Eye (tissue), 1 donor: ENCODE measurements around the gene PTPRN2.

ENCODE experiments used
- DNase-seq: peaks from one replicate; pipeline ENCODE4 v3.0.0-alpha.2; 2015

Gene PTPRN2

GRCh38 chr7:158101821-158102450 lies 485.7 kb downstream of the PTPRN2 start:
- no peak for DNase-seq

DNA sequence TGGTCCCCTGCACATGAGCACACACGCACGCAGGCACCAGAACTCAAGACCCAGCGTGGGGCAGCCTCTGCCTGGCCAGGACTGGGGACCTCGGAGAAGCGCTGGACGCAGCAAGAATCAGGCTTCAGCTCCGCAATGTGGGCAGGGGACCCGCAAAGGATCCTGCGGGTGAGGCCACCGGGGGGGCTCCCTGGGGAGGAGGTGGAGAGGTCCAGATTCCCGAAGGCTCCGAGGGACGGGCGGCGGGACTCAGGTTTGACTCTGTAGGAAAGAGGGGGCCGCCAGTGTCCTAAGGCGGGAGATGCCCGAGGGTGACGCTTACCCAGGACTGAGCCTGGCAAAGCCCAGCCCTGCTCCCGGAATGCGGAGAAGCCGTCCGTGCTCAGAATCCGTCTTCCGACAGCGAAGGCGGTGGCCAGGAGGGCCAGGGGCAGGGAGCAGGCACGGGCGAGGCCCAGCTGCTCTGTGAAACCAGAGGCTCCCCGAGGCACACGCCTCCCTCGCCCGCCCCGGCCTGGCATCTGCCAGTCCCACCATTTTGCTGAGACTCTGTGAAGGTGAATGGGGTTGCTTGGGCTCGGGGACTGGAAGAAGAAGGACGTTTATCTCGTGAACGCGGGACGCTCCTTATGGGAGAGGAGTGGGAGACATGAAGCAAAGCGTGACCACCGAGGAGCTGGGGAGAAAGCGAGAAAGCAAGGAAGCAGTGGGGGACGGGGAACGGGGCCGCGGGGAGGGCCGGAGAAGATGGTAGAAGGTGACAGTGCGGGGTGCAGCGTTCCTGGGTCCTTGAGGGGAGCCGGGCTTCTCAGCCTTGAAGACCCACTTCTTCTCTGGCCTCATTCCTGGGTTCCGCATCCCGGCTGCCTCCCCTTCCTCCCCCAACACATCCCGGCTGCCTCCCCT lies 489.2 kb downstream of the PTPRN2 start:
- DNase-seq: no peak

GRCh38 chr7:158097453-158098124 lies 490.0 kb downstream of the PTPRN2 start:
- peak; percentile 60 for DNase-seq

- no peak for DNase-seq
Observed at GRCh38 chr7:158097106-158097452, 490.5 kb downstream of the PTPRN2 start.

- DNase-seq: no peak
Observed at GRCh38 chr7:158096582-158096981, 491.0 kb downstream of the PTPRN2 start.

DNA sequence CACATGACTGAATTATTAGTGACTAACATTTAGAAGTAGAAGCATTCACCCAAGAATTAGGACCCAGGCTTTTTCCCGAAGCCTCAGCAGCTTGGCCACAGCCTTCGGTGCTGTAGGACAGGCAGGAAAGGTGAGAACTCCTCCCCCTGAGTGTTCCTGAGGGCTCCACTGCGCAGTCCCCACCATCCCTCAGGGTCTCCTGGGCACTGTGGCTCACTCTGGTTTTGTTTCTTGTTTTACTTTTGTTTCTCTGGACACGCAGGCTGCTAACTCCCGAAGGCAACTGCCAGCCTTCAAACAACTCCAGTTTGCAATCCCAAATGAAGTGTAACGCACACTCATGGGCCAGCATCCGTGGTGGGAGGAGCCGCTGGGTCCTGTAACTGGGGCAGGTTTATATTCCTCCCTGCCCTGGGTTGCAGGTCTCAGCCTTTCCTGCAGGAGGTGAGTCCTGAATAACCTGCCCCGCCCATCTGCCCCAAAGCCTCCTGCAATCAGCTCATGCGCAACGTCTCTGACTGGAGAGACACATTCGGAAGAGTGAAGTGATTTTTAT lies 492.9 kb downstream of the PTPRN2 start:
- no peak for DNase-seq

DNA sequence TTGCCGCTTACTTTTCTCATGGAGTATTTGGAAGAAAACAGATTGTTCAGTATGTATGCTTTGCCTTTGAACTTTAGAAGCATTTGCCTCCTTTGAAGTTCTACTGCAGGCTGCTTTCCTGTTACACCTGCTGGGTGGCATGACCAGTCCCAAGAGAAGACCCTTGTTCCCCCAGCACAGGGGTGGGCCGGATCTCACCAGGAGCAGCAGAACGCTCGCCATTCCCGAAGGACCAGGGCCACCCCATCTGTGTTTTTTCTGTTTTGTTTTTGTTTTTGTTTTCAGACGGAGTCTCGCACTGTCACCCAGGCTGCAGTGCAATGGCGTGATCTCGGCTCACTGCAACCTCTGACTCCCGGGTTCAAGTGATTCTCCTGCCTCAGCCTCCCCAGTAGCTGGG lies 493.6 kb downstream of the PTPRN2 start:
- no peak for DNase-seq

DNA sequence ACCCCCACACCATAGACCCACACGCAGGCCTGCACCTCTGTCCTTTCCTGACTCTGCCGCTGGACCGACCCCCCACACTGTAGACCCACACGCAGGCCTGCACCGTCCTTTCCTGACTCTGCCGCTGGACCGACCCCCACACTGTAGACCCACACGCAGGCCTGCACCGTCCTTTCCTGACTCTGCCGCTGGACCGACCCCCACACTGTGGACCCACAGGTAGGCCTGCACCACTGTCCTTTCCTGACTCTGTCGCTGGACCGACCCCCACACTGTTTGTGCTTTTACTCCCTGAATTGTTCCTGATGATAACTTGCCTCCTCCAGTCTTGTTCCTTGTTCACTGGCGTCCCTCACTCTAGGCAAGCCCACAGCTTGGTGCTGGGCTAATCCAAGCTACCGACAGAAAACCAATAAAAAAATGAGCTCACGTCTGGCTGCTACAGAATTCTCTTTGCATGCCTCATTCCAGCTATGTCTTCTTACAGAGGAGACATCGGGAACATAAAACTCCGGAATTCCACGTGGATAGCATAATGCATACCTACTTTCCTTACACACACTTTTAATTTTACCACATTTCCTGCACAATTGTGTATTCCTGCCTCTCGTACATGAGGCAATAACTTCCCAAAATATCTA lies 494.3 kb downstream of the PTPRN2 start:
- no peak for DNase-seq

- DNase-seq: no peak
Observed at GRCh38 chr7:158087196-158087595, 500.4 kb downstream of the PTPRN2 start.

DNA sequence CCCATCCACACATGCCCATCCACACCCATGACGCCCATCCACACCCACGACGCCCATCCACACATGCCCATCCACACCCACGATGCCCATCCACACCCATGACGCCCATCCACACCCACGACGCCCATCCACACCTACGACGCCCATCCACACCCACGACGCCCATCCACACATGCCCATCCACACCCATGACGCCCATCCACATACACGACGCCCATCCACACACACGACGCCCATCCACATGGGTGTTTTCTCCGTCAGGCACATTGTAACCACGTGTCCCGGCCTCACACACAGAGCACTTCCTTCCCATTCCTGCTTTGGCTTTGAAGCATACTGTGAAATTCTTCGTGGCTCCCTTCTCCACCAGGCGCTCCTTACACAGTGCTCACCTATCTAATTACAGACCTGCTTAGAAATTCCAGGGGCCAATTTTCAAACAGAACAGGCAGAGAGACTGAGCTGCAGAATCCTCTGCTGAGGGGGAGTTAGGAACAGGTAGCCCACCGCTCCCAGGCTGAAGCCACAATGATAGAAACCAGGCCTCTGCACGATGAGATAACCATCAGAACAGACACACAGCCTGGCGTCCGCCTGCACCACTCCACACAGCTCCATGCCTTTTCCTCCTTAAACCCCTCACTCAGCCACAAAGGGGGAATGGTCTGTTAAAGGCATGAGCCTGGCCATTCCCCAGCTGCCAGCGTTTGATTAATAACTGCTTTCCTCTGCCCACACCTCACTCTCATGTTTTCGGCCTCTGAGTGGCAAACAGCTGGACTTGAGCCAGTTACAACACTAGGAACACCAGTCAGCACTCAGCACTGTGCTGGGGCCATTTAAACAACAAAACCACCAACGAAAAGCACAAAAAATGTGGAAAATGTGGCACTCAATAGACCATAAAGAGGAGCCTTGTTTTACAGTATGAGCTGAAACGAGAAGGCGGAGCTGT lies 501.6 kb downstream of the PTPRN2 start:
- no peak for DNase-seq

DNA sequence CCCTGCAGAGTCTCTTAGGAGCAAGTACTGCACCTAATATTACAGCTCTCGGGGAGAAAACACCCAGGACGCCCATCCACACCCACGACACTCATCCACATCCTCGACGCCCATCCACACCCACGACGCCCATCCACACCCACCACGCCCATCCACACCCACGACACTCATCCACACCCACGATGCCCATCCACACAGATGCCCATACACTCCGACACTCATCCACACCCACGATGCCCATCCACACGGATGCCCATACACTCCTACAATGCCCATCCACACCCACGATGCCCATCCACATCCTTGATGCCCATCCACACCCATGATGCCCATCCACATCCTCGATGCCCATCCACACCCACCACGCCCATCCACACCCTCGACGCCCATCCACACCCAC lies 503.1 kb downstream of the PTPRN2 start:
- DNase-seq: no peak

DNA sequence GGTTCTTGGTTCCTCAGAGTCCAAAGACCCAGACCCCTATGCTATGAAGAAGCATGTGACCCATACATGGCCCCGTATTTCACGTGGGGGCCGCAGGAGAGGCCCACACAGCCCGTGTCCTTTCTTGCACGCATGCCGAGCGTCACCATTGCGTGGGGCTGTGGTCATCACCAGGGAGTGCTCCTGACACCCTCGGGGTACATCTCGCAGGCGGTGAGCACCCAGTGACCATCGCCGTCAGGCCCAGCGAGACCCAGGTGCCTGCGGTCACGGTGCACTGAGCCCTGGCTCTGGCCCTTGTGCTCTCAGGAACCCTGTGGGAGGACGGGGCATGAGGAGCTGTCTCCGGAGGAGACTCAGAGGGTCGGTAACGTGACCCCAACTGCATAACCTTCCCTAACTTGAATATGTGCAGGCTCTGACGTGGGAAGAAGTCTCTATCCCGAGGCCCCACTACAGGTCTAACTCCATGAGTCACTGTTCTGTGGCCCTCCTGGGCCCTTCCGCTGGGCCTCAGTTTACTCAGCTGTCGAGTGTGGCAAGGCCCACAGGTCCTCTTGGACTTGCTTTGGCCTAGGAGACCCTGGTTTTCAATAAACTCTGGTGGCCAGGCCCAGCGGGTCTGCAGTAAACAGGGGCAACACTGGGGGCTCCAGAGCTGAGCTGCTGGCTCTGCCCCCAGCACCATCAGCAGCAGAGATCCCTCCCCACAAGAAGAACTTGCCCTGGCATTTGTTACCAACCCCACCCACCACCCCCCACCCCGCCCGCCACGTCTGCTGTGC lies 503.9 kb downstream of the PTPRN2 start:
- DNase-seq: no peak

- DNase-seq: no peak
Observed at GRCh38 chr7:158082761-158083160, 504.9 kb downstream of the PTPRN2 start.

DNA sequence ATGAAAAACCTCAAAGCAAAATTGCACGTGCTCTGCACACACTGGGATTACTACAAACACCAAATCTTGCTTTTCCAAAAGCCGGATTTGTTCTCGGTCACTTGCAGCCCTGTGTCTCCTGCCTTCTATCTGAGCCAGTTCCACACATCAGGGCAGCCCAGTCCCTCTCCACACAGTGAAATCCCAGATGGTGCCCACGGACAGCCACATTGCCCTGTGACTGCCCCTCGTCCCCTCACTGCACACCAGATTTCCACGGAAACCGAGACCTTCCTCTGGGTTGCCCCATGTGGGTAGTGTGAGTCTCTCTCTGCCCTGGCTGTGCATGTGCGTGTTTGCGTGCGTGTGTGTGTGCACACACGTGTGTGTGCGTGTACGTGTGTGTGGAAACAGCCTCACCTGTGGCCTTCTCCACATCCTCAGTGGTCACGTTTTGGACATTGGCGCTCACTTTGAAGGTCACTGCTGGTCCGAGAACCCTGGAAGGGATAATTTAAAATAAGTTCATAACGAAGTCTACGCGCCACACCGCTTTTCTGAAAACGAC lies 506.7 kb downstream of the PTPRN2 start:
- no peak for DNase-seq

DNA sequence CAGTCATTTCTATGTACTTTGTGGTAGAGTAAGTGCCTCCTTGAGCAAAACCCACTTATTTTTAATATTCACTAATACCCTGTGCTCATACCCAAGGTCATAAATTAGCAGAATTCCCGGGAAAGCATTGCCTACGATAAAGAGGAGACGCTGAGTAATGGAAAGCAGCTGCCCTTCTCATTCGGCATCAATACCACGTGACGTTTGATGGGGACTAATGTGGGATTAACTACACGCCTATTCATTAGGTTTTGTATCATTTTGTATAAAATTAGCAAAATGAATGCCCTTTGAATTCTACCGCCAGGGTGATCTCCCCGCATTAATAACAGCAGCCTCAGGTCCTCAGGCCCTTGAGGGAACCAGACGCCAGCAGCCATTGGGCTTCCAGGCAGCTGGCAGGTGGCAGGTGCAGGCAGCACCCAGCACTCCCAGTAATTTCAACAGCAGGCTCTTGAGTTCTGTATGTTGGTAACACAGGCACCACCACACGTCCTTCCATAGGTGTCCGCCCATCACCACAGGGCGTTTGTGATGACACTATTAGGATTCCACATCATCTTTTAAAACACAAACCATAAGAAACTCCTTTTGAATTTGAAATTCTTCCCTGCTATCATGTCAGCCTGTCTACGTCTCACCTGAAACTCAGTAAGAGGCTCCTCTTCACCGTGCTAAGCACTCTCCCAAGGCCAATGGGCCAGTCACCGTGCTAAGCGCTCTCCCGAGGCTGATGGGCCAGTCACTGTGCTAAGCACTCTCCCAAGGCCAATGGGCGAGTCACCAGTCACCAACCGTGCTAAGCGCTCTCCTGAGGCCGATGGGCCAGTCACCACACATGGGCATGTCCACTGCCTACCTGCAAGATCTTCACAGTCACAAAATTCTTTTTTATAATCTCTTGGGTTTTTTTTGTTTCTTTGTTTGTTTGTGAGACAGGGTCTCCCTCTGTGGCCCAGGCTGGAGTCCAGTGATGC lies 509.4 kb downstream of the PTPRN2 start:
- no peak for DNase-seq

GRCh38 chr7:158077151-158077840 lies 510.3 kb downstream of the PTPRN2 start:
- peak; percentile 34 for DNase-seq

DNA sequence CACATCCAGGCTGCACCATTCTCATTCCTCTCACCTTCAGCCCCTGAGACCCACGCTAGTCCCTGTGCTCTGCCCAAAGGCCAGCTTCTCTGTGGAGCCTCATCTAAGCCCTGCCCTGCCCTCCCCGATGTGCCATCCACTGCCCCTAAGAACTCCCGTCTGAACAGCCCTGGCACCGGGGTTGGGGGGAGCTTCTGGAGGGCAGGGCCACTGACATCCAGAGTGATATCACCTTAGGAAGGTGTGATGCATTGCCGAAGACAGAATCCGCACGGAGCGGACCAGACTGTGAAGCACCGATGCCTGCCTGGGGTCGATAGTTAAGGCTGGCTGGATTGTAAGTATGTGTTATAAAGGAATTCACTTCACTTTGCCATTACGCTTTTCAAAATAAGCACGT lies 511.0 kb downstream of the PTPRN2 start:
- no peak for DNase-seq

DNA sequence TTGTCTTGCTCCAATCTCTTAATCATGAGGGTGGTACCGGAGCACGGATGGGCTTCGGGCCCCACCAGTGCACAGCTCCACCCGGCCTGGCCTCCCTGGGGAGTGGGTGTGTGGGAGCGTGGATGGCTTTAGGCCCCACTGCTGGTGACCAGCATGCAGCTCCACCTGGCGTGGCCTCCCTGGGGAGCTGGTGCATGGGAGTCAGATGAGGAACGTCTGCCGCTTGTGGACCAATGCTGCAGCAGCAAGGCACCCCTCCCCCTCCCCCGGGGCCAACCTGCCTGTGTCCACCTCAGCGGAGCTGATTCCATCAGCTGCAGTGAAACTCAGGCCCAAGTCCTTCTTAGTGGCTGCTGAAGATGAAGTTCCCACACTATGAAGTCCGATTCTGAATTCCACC lies 511.4 kb downstream of the PTPRN2 start:
- peak; percentile 44 for DNase-seq

GRCh38 chr7:158075633-158076001 lies 512.0 kb downstream of the PTPRN2 start:
- peak; percentile 36 for DNase-seq
